ENCODE results near the gene PDGFB. TPM values are rescaled to one million over a fixed set of nuclear protein-coding genes. Genes with fewer than 3 reads are reported as not detected.

Gene PDGFB
- total and polyA plus RNA-seq, 2 experiments from 2014 or later = 2.2 to 8.0 TPM

DNA sequence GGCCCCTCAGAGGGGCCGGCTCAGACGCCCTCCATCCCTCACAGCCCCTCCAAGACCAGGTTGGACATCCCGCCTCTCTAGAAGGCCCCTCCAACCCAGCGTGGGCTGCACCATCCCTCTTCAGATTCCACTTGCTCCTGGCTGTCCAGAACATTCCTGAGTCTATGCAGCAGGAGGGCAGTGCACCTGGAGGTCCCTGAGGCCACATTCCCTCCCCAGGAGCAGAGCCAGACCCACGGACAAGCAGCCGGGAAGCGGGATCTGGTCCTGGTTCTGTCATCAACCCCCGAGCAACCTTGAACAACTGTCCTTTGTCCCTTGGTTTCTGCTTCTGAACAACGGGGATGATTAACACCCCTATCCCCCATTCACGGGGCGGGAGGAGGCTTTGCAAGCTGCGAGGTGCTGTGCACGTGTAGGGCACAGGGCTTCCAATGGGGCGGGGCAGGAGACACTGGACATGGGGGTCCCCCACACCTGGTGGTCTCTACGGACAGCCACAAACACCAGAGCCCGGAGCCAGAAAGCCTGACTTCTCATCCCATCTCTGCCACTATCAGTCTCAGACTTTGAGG, 13.2 kb upstream of the PDGFB start:
- Mint-ChIP-seq H3K36me3 (ENCODE audit: low read depth) (peaks cover 4% of the 10 kb centered on the region; the same call in 1 of the 3 replicates), H3K4me1 (peaks cover 15% of the 10 kb centered on the region), H3K27ac (no peak overlapping the region), H3K4me3 (no peak overlapping the region), H3K9me3 (peaks cover 10% of the 10 kb centered on the region), H3K27me3 (ENCODE audit: insufficient read depth, low read depth, poor library complexity) (peaks cover 17% of the 10 kb centered on the region)
- H3K9me2 ChIP-seq (ENCODE audit: insufficient read depth) = no peaks in the 10 kb centered on the region
- ATAC-seq (no peak), DNase-seq (ENCODE audit: low spot score) (no peak)
- H3K4me1 ChIP-seq (ENCODE audit: insufficient read depth) = peaks cover 19% of the 10 kb centered on the region
- H3K79me2 ChIP-seq (replicated peaks; ENCODE audit: insufficient read depth) = no peaks in the 10 kb centered on the region
- TF ChIP-seq ZNF462 (CRISPR knock-in tag; IDR thresholded peaks at IDR 0.05) = no peak
- TF ChIP-seq JUNB (IDR thresholded peaks at IDR 0.05; ENCODE audit: unreplicated experiment) = no peak
- no peak for TF ChIP-seq ZNF114 (CRISPR knock-in tag; IDR thresholded peaks at IDR 0.05)
- TF ChIP-seq ZNF331 (CRISPR knock-in tag; IDR thresholded peaks at IDR 0.05; ENCODE audit: low read depth) = no peak
- H3K36me3 ChIP-seq (ENCODE audit: insufficient read depth) = no peaks in the 10 kb centered on the region
- H3K4me3 ChIP-seq = no peak overlapping the region
- H3K4me2 ChIP-seq = no peak overlapping the region
- no peaks in the 10 kb centered on the region for H3F3A ChIP-seq (replicated peaks; ENCODE audit: low read depth)
- no peak overlapping the region for H2AFZ ChIP-seq
- no peaks in the 10 kb centered on the region for H4K20me1 ChIP-seq (replicated peaks; ENCODE audit: insufficient read depth)
- no peak overlapping the region for H3K27ac ChIP-seq (ENCODE audit: low read depth)
- no peaks in the 10 kb centered on the region for H3K27me3 ChIP-seq (ENCODE audit: insufficient read depth)

- no peaks in the 10 kb centered on the region for H3K27me3 ChIP-seq (ENCODE audit: insufficient read depth)
- peaks cover 10% of the 10 kb centered on the region; the same call in 2 of the 3 replicates for H3K9me3 Mint-ChIP-seq
- H3K36me3 ChIP-seq (ENCODE audit: insufficient read depth) = no peaks in the 10 kb centered on the region
- no peaks in the 10 kb centered on the region for H3F3A ChIP-seq (replicated peaks; ENCODE audit: low read depth)
- peaks cover 4% of the 10 kb centered on the region; the same call in 1 of the 3 replicates for H3K36me3 Mint-ChIP-seq (ENCODE audit: low read depth)
- H3K9me2 ChIP-seq (ENCODE audit: insufficient read depth) = no peaks in the 10 kb centered on the region
- H3K27me3 Mint-ChIP-seq (ENCODE audit: insufficient read depth, low read depth, poor library complexity) = peaks cover 21% of the 10 kb centered on the region
- DNase-seq (ENCODE audit: low spot score) = no peak
- no peak overlapping the region for H2AFZ ChIP-seq
- no peak overlapping the region for H3K4me3 ChIP-seq
- H4K20me1 ChIP-seq (replicated peaks; ENCODE audit: insufficient read depth) = no peaks in the 10 kb centered on the region
- H3K27ac Mint-ChIP-seq = no peak overlapping the region
- H3K4me3 Mint-ChIP-seq = no peak overlapping the region
- no peak overlapping the region for H3K27ac ChIP-seq (ENCODE audit: low read depth)
- no peak overlapping the region for H3K4me2 ChIP-seq
- no peak for ATAC-seq
- peaks cover 19% of the 10 kb centered on the region for H3K4me1 Mint-ChIP-seq
- no peaks in the 10 kb centered on the region for H3K79me2 ChIP-seq (replicated peaks; ENCODE audit: insufficient read depth)
- peaks cover 24% of the 10 kb centered on the region for H3K4me1 ChIP-seq (ENCODE audit: insufficient read depth)
- TF ChIP-seq ETS1 (IDR thresholded peaks at IDR 0.05) (no peak), ZNF331 (CRISPR knock-in tag; IDR thresholded peaks at IDR 0.05; ENCODE audit: low read depth) (no peak), NANOG (IDR thresholded peaks at IDR 0.05; ENCODE audit: borderline replicate concordance) (no peak), EZH2phosphoT487 (IDR thresholded peaks at IDR 0.05; ENCODE audit: unreplicated experiment) (no peak)
- TF ChIP-seq, protein P1, sequence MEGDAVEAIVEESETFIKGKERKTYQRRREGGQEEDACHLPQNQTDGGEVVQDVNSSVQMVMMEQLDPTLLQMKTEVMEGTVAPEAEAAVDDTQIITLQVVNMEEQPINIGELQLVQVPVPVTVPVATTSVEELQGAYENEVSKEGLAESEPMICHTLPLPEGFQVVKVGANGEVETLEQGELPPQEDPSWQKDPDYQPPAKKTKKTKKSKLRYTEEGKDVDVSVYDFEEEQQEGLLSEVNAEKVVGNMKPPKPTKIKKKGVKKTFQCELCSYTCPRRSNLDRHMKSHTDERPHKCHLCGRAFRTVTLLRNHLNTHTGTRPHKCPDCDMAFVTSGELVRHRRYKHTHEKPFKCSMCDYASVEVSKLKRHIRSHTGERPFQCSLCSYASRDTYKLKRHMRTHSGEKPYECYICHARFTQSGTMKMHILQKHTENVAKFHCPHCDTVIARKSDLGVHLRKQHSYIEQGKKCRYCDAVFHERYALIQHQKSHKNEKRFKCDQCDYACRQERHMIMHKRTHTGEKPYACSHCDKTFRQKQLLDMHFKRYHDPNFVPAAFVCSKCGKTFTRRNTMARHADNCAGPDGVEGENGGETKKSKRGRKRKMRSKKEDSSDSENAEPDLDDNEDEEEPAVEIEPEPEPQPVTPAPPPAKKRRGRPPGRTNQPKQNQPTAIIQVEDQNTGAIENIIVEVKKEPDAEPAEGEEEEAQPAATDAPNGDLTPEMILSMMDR (conservative IDR thresholded peaks at IDR 0.05; ENCODE audit: low read depth in 2 of 2) = no peak
- TF ChIP-seq, protein P2, sequence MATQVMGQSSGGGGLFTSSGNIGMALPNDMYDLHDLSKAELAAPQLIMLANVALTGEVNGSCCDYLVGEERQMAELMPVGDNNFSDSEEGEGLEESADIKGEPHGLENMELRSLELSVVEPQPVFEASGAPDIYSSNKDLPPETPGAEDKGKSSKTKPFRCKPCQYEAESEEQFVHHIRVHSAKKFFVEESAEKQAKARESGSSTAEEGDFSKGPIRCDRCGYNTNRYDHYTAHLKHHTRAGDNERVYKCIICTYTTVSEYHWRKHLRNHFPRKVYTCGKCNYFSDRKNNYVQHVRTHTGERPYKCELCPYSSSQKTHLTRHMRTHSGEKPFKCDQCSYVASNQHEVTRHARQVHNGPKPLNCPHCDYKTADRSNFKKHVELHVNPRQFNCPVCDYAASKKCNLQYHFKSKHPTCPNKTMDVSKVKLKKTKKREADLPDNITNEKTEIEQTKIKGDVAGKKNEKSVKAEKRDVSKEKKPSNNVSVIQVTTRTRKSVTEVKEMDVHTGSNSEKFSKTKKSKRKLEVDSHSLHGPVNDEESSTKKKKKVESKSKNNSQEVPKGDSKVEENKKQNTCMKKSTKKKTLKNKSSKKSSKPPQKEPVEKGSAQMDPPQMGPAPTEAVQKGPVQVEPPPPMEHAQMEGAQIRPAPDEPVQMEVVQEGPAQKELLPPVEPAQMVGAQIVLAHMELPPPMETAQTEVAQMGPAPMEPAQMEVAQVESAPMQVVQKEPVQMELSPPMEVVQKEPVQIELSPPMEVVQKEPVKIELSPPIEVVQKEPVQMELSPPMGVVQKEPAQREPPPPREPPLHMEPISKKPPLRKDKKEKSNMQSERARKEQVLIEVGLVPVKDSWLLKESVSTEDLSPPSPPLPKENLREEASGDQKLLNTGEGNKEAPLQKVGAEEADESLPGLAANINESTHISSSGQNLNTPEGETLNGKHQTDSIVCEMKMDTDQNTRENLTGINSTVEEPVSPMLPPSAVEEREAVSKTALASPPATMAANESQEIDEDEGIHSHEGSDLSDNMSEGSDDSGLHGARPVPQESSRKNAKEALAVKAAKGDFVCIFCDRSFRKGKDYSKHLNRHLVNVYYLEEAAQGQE (IDR thresholded peaks at IDR 0.05; ENCODE audit: unreplicated experiment) = no peak
Measured at GRCh38 chr22:39256979-39257378, 12.2 kb upstream of the PDGFB start.

Data from GM23338 (cell line).